Activated B cell treated with CpG ODN at 0.5 μM for 24 hours (primary cell): ENCODE results near the gene IL2RA. TPM values are rescaled to one million over a fixed set of nuclear protein-coding genes. Genes with fewer than 3 reads are reported as not detected.

ENCODE experiments used
- ATAC-seq: fragments of 200-7000 bp; cut with Tn5 transposase; one replicate; pipeline ENCODE4 v1.10.0; 2021; ENCODE audit warnings: low read depth, mild to moderate bottlenecking, moderate library complexity
- CTCF ChIA-PET: fragments of 350-600 bp; sonication (Branson Sonifier 250); formaldehyde crosslinking; loops from one replicate; lab custom pipeline; 2021; ENCODE audit warnings: antibody characterized with exemption; lab: Charles Lee
- POLR2A ChIA-PET: fragments of 350-600 bp; sonication (Branson Sonifier 250); formaldehyde crosslinking; loops from one replicate; lab custom pipeline; 2021; ENCODE audit warnings: antibody characterized with exemption; lab: Charles Lee
- DNase-seq: peaks from one replicate; pipeline ENCODE4 v3.0.0; 2022
- H3K27ac Mint-ChIP-seq: one replicate; pipeline ENCODE4 v1.8.0; 2020; ENCODE audit warnings: mixed read lengths
- H3K27me3 Mint-ChIP-seq: one replicate; pipeline ENCODE4 v1.8.0; 2021; ENCODE audit warnings: mixed read lengths
- H3K36me3 Mint-ChIP-seq: one replicate; pipeline ENCODE4 v1.8.0; 2021; ENCODE audit warnings: low read depth, mixed read lengths
- H3K4me1 Mint-ChIP-seq: one replicate; pipeline ENCODE4 v1.8.0; 2021; ENCODE audit warnings: mixed read lengths
- H3K4me3 Mint-ChIP-seq: one replicate; pipeline ENCODE4 v1.8.0; 2020; ENCODE audit warnings: mild to moderate bottlenecking, mixed read lengths
- H3K9me3 Mint-ChIP-seq: one replicate; pipeline ENCODE4 v1.8.0; 2020; ENCODE audit warnings: mixed read lengths
- CTCF ChIP-seq: fragments of 200-600 bp; IDR thresholded peaks from one replicate; pipeline ENCODE4 v1.8.0; 2022; ENCODE audit warnings: antibody characterized with exemption, mild to moderate bottlenecking
- intact Hi-C: fragments of 100-400 bp; cut with micrococcal nuclease; formaldehyde crosslinking; loops from one replicate; pipeline ENCODE4 v1.15.1; 2024
- total RNA-seq: library from RNA; stranded (reverse); gene quantifications from 2 replicates; pipeline ENCODE4 v1.2.3, GENCODE V29; 2022

IL2RA gene
- total RNA-seq, 1 donor from 2014 or later: 160 TPM

- Mint-ChIP-seq H3K4me3 (no peak overlapping the region), H3K27me3 (no peaks in the 10 kb centered on the region), H3K36me3 (peaks cover 83% of the 10 kb centered on the region), H3K4me1 (peaks cover 64% of the 10 kb centered on the region), H3K27ac (no peak overlapping the region), H3K9me3 (no peaks in the 10 kb centered on the region)
- ATAC-seq (no peak), DNase-seq (no peak)
- CTCF ChIA-PET: no interaction called here
- intact Hi-C loops: no loop called here
- POLR2A ChIA-PET: interaction anchor here (0.5 to 4.3 kb wide), 5 partner anchors 9 to 193 kb away, joined by 3 to 24 read pairs (median 5); no protein-coding TSS in a partner anchor
- TF ChIP-seq CTCF: no peak
Observed at GRCh38 chr10:6038071-6038631, 24.0 kb downstream of the IL2RA start.

- intact Hi-C loops: loop anchor here (2.0 kb wide), 2 partner anchors 13 to 23 kb away; no protein-coding TSS in a partner anchor
- H3K9me3 Mint-ChIP-seq: no peaks in the 10 kb centered on the region
- H3K27ac Mint-ChIP-seq: peak overlapping the region; percentile 70
- H3K36me3 Mint-ChIP-seq: peaks cover 82% of the 10 kb centered on the region
- no peaks in the 10 kb centered on the region for H3K27me3 Mint-ChIP-seq
- TF ChIP-seq CTCF: no peak
- H3K4me3 Mint-ChIP-seq: peak overlapping the region; percentile 24
- POLR2A ChIA-PET: interaction anchor here (0.7 to 4.3 kb wide), 4 partner anchors 10 to 197 kb away, joined by 3 to 24 read pairs (median 6); no protein-coding TSS in a partner anchor
- peaks cover 59% of the 10 kb centered on the region for H3K4me1 Mint-ChIP-seq
- DNase-seq (no peak), ATAC-seq (peak; percentile 14)
- CTCF ChIA-PET: interaction anchor here (1.0 kb wide), 1 partner anchor 49 kb away, joined by 3 read pairs; no protein-coding TSS in a partner anchor
Observed at GRCh38 chr10:6037422-6037821, 24.7 kb downstream of the IL2RA start.

GRCh38 chr10:6036861-6037321, 25.3 kb downstream of the IL2RA start:
- DNase-seq (no peak), ATAC-seq (peak; percentile 66)
- Mint-ChIP-seq H3K4me3 (peak overlapping the region; percentile 24), H3K4me1 (peaks cover 57% of the 10 kb centered on the region), H3K9me3 (no peaks in the 10 kb centered on the region), H3K36me3 (peaks cover 81% of the 10 kb centered on the region), H3K27ac (peak overlapping the region; percentile 70), H3K27me3 (no peaks in the 10 kb centered on the region)
- CTCF ChIA-PET: interaction anchor here (1.0 kb wide), 1 partner anchor 49 kb away, joined by 3 read pairs; no protein-coding TSS in a partner anchor
- intact Hi-C loops: loop anchor here (2.0 kb wide), 2 partner anchors 14 to 22 kb away; no protein-coding TSS in a partner anchor
- TF ChIP-seq CTCF: no peak
- POLR2A ChIA-PET: interaction anchor here (0.5 to 4.3 kb wide), 4 partner anchors 13 to 196 kb away, joined by 3 to 24 read pairs (median 6); no protein-coding TSS in a partner anchor

DNA sequence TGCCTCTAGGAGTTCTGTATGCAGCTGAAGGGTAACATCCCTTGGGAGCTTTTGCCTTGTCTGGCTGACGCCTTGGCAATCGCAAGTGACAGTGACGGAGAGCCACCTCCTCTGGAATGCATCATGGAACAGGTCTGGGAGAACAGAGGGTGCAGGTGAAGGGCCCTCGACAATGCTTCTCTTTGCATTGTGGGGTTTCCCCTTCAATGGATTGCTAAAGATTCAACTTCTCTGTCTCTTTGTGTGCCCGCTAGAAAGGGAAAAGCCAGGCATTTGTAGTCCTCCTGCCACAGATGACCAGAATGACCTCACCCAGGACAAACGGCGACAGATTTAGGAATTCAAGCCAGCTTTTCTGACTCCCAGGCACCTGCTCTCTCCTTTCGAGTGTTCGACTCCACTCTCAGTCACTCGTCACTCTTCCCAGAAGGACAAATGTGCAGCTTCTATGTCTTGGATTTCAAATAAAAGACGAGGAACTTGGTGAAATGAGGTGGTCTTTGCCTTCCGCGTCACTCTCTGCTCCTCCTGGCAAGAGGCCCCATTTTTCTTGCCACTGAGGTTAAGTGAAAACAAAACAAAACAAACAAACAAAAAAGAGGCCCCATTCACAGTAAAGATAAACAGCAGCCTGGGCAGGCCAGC, 26.1 kb downstream of the IL2RA start:
- no peak for TF ChIP-seq CTCF
- no peak overlapping the region for H3K27ac Mint-ChIP-seq
- intact Hi-C loops: loop anchor here (2.0 kb wide), 2 partner anchors 15 to 21 kb away; no protein-coding TSS in a partner anchor
- no peak for DNase-seq
- ChIA-PET POLR2A (interaction anchor here (0.5 to 4.3 kb wide), 2 partner anchors 14 to 34 kb away, joined by 4 to 24 read pairs; no protein-coding TSS in a partner anchor), CTCF (no interaction called here)
- peaks cover 54% of the 10 kb centered on the region for H3K4me1 Mint-ChIP-seq
- H3K9me3 Mint-ChIP-seq: no peaks in the 10 kb centered on the region
- peaks cover 78% of the 10 kb centered on the region for H3K36me3 Mint-ChIP-seq
- H3K27me3 Mint-ChIP-seq: no peaks in the 10 kb centered on the region
- no peak for ATAC-seq
- no peak overlapping the region for H3K4me3 Mint-ChIP-seq
